LNCaP clone FGC (cell line): ENCODE results near the gene RPS27.
"Not testable (repeated sequence)": the region's sequence is repeated elsewhere in the genome, so short reads cannot be mapped to it uniquely, and the experiment has no call there.

ENCODE experiments used
- DNase-seq: peaks from one replicate; pipeline ENCODE4 v3.0.0-alpha.2; 2011; ENCODE audit warnings: low read depth
- H3K4me3 ChIP-seq: 2 replicates; pipeline ENCODE4 v1.5.1; 2011; ENCODE audit warnings: mild to moderate bottlenecking, low read depth, low read length, control low read depth
- TF ChIP-seq, protein P1 (sequence below): IDR thresholded peaks from 2 replicates; pipeline ENCODE4 v1.5.1; 2012; ENCODE audit warnings: mild to moderate bottlenecking; ENCODE audit not compliant: control insufficient read depth, insufficient read depth; ENCODE audit errors: extremely low read depth

Gene RPS27

DNA sequence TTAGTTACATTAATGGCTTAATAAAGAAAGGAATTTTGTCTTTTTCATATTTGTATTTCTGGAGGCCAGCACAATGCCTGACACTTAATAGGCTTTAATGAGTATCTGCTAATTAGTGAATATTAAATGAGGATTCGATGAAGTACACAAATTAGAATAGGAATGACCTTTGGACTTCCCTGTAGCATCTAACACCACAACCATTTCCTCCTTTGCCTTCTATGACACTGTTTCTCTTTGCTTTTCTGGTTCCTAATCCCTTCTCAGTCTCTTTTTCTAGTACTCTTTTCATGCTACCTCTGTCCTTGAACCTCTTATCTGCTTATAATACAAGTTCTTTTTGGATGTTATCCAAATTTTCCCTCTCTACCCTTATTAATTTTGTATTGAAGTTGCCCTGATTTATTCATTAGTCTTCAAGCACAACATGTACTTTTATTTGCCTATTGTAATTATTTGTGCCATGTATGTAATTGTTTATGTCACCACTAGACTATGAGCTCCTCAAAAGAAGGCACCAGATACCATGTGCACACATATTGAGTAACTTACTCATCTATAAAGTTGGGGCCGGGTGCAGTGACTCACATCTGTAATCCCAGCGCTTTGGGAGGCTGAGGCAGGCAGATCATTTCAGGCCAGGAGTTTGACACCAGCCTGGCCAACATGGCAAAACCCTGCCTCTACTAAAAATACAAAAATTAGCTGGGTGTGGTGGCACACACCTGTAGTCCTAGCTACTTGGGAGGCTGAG, 23.8 kb downstream of the RPS27 start:
- no peak for DNase-seq
- H3K4me3 ChIP-seq = no peak overlapping the region
- TF ChIP-seq, protein P1, sequence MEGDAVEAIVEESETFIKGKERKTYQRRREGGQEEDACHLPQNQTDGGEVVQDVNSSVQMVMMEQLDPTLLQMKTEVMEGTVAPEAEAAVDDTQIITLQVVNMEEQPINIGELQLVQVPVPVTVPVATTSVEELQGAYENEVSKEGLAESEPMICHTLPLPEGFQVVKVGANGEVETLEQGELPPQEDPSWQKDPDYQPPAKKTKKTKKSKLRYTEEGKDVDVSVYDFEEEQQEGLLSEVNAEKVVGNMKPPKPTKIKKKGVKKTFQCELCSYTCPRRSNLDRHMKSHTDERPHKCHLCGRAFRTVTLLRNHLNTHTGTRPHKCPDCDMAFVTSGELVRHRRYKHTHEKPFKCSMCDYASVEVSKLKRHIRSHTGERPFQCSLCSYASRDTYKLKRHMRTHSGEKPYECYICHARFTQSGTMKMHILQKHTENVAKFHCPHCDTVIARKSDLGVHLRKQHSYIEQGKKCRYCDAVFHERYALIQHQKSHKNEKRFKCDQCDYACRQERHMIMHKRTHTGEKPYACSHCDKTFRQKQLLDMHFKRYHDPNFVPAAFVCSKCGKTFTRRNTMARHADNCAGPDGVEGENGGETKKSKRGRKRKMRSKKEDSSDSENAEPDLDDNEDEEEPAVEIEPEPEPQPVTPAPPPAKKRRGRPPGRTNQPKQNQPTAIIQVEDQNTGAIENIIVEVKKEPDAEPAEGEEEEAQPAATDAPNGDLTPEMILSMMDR = no peak

DNA sequence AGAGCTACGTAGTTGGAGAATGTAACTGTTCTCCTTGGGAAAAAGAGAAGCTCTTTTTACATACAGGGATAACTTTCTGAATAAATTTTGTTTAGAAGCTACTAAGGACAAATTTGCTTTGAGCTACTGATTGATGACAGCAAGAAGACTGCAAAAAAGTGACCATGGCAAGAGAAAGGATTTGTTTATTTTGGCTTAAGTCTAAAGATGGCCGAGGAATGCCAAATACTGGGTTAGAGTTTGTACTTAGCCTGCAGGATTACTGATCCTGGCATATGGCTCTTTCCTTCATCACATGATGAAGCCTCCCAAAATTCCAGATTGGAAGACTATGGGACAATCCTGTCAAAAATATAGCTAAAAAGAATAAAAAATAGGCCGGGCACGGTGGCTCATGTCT, 28.7 kb downstream of the RPS27 start:
- TF ChIP-seq, protein P1 = no peak
- H3K4me3 ChIP-seq = no peak overlapping the region
- DNase-seq = no peak

DNA sequence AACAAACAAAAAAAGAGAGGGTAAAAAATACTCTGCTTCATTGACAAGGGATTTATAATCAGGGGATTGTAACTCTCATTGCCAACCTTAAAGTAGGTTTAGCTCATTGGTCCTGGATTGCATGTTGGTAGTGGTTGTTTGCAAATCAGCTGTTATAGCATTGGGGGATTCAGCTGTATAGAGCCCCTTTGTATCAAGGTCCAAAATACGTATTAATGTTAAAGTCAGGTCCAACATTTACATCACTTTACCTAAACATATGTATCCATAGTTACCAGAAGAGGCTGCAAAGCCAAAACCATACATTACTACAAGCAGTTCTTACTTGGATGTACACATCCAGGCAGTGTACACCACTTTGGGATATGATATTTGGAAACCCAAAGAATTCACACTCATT, 29.4 kb downstream of the RPS27 start:
- TF ChIP-seq, protein P1 = no peak
- DNase-seq = no peak

DNA sequence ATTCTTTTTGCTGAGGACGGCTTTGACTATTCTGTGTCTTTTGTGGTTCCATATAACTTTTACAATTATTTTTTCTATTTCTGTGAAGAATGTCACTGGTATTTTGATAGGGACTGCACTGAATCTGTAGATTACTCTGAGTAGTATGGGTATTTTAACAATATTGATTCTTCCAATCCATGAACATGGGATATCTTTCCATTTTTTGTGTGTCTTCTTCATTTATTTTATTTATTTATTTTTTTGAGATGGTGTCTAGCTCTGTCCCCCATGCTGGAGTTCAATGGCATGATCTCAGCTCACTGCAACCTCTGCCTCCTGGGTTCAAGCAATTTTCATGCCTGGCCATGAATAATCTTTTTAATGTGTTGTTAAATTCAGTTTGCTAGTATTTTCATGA, 43.1 kb downstream of the RPS27 start:
- DNase-seq, H3K4me3 ChIP-seq: not testable (repeated sequence)

More for the DNA sequence above, 29.4 kb downstream of the RPS27 start:
- no peak overlapping the region for H3K4me3 ChIP-seq
